Measurements from ENCODE around the gene CENPF.

Gene CENPF

GRCh38 chr1:214685906-214686305 is 82.9 kb downstream of the CENPF start:
- TF ChIP-seq CTCF (IDR thresholded peaks at IDR 0.05; ENCODE audit: control insufficient read depth, insufficient read depth, low read depth, low read length, missing control alignments), result no peak
- no peak overlapping the region for H3K4me3 ChIP-seq (ENCODE audit: control insufficient read depth, low read depth, low read length)
- DNase-seq (ENCODE audit: low read depth), result no peak

GRCh38 chr1:214686497-214686896 is 83.5 kb downstream of the CENPF start:
- no peak for TF ChIP-seq CTCF (IDR thresholded peaks at IDR 0.05; ENCODE audit: control insufficient read depth, insufficient read depth, low read depth, low read length, missing control alignments)
- DNase-seq (ENCODE audit: low read depth), result no peak
- H3K4me3 ChIP-seq (ENCODE audit: control insufficient read depth, low read depth, low read length), result no peak overlapping the region

GRCh38 chr1:214688891-214689290 is 85.9 kb downstream of the CENPF start:
- DNase-seq (ENCODE audit: low read depth), result no peak
- TF ChIP-seq CTCF (IDR thresholded peaks at IDR 0.05; ENCODE audit: control insufficient read depth, insufficient read depth, low read depth, low read length, missing control alignments), result no peak
- H3K4me3 ChIP-seq (ENCODE audit: control insufficient read depth, low read depth, low read length), result no peak overlapping the region

GRCh38 chr1:214694769-214695168 is 91.8 kb downstream of the CENPF start:
- H3K4me3 ChIP-seq (ENCODE audit: control insufficient read depth, low read depth, low read length), result no peak overlapping the region
- no peak for DNase-seq (ENCODE audit: low read depth)
- TF ChIP-seq CTCF (IDR thresholded peaks at IDR 0.05; ENCODE audit: control insufficient read depth, insufficient read depth, low read depth, low read length, missing control alignments), result no peak

GRCh38 chr1:214698559-214698958 is 95.6 kb downstream of the CENPF start:
- no peak for DNase-seq (ENCODE audit: low read depth)
- no peak overlapping the region for H3K4me3 ChIP-seq (ENCODE audit: control insufficient read depth, low read depth, low read length)
- TF ChIP-seq CTCF (IDR thresholded peaks at IDR 0.05; ENCODE audit: control insufficient read depth, insufficient read depth, low read depth, low read length, missing control alignments), result no peak

GRCh38 chr1:214700437-214700836 is 97.4 kb downstream of the CENPF start:
- no peak for TF ChIP-seq CTCF (IDR thresholded peaks at IDR 0.05; ENCODE audit: control insufficient read depth, insufficient read depth, low read depth, low read length, missing control alignments)
- no peak overlapping the region for H3K4me3 ChIP-seq (ENCODE audit: control insufficient read depth, low read depth, low read length)
- no peak for DNase-seq (ENCODE audit: low read depth)

- no peak for DNase-seq (ENCODE audit: low read depth)
Observed at GRCh38 chr1:214702556-214702955, 99.6 kb downstream of the CENPF start.

More at GRCh38 chr1:214702556-214702955, 99.6 kb downstream of the CENPF start:
- H3K4me3 ChIP-seq (ENCODE audit: control insufficient read depth, low read depth, low read length), result no peak overlapping the region
- no peak for TF ChIP-seq CTCF (IDR thresholded peaks at IDR 0.05; ENCODE audit: control insufficient read depth, insufficient read depth, low read depth, low read length, missing control alignments)

All from AG09309 (cell line).